ENCODE data around the gene TRIP12.
"Not testable (repeated sequence)": the region's sequence is repeated elsewhere in the genome, so short reads cannot be mapped to it uniquely, and the experiment has no call there.

TRIP12 gene

GRCh38 chr2:229920011-229920641 is 1.7 kb downstream of the TRIP12 start:
- no peak for DNase-seq

DNA sequence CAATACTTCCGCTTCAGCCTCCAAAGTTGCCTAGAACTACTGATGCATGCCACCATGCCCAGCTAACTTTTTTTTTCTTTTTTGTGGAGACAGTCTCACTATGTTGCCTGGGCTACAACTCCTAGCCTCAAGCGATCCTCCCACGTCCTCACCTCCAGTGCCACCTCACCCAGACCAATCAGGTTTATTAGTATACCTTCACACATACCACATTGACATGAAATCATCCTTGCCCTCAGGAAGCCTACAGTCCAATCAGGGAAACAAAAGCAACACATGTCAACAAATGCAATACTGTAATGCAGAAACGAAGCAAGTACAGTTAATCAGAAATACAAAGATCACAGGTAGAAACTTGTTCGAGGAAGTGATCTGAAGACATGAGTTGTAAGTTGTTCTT is 4.0 kb downstream of the TRIP12 start:
- no peak for DNase-seq

DNA sequence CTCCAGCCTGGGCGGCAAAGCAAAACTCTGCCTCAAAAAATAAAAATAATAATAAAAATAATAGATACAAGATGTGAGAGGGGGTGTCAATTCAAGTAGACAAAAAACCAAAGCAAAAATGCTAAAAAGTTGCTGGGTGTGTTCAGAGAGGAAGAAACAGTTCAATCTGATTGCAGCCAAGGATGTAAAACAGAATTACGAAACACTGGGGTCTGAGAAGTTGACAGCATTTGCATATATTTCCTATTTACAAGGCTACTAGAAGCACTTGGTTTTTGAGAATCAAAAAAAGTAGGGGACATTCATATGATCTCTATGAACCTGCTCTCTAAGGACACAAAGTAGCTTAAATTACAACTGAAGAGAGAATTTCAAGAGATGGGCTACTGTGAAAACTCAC is 7.6 kb downstream of the TRIP12 start:
- DNase-seq, result no peak

DNA sequence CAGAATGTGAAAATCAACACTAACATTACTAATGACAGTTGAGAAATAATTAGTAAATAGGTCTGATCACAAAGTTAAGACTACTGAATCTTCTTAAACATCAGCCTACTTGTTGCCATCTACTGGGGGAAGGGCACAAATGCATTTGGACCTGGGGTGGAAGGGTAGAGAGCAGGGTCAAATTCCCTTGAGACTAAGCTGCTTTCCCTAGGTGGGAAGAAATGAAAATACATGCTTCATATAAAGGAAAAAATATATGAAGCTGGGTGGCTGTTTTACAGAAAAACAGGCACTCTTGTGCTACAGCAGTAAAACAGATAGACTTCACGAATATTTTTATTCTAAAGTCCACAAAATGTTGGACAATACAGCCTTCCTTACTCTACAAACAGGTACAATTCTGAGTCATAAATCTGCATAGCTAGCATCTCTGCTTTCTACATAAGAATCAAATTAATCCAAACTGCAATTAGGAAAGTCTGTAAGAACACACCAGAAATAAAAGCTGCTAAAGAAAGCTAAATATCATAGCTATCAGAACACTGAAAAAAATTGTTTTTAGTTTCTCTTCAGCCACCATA is 10.9 kb downstream of the TRIP12 start:
- no peak for DNase-seq

GRCh38 chr2:229910147-229910831 is 11.5 kb downstream of the TRIP12 start:
- DNase-seq, result no peak

- no peak for DNase-seq
Measured at GRCh38 chr2:229909090-229909489, 12.7 kb downstream of the TRIP12 start.

DNA sequence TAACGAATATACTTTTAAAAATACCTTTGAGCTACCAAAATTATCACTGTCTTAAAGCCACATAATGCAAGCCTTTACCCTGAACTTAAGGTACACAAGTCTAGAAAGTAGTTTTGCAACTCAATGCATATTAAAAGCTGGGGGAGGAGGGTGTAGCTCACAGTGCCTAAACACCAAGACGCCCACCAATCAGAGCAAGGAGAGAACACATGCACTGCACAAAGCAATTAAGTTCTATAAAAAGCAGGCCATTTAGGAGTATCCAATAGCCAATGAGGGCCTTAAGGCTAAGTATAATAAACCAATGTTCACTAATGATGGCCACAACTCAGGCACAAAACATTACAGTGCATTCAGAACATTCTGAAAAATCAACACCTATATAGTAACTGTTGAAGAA is 16.2 kb downstream of the TRIP12 start:
- no peak for DNase-seq

DNA sequence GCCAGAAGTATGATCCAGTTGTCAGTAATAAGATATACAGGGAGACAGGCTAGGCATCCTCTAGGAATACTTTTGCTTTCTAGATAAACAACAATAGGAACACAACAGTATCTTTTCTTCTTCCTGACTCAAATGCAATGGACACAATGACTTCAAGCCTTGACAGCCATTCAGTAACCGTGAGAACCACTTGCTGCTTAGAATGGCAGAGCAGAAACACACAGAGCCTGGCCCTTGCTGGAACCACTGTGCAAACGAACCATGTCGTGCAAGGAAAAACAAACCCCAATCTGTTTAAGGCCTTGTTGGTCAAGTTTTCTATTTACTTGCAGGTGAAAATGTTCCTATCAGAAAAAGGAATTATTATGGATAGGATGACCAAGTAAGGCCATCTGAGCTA is 18.8 kb downstream of the TRIP12 start:
- no peak for DNase-seq

DNA sequence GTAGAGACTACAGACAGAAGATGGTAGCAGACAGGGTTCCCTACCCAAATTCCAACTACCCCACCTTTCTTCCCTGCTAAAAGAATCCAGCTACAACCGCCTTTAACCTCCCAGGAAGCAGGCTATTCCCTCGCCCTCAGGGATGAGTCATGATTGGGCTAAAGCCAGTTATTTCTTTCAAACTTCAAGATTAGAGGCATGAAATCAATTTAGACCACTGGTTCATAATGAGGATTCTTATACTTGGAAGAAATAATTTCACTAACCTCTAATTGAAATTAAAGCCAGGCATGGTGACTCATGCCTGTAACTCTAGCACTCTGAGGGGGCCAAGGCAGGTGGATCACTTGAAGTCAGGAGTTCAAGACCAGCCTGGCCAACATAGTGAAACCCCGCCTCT is 20.0 kb downstream of the TRIP12 start:
- DNase-seq, result no peak

GRCh38 chr2:229900514-229900913 is 21.3 kb downstream of the TRIP12 start:
- DNase-seq, result not testable (repeated sequence)

DNA sequence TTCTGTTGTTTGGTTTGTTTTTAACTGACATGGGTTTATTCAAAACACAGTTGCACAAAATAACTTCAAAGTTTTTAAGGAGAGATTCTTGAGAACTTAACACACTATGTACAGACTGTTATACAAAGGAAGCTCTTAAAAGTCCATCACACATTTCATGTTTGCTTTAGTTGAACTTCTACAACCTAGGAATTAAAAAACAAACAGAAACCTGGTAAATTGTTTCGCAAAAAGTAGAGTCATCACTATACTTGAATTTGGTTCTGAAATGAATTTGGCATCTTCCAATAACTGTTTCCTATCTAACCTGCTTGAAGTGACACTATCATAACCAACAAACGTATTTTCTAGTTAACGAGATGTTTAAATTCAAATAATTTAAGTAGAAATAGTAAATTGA is 21.8 kb downstream of the TRIP12 start:
- DNase-seq, result no peak

DNA sequence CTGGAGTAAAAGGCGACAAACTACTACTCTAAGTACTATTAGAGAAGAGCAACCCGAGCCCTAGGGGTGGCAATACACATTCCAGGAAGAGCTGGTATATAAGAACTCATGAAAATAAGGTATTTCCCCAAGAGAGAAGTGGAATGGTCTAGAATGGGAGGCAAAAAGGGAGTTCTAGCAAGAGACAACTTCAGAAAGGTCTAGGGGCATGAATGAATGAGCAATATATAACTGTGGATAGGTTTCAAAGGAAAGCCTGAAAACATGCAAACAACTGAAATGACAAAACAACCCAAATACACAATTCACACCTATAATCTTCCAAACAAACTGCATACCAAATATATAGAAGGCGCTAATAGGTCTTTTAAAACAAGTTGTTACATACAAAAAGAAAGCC is 22.2 kb downstream of the TRIP12 start:
- DNase-seq, result no peak

DNA sequence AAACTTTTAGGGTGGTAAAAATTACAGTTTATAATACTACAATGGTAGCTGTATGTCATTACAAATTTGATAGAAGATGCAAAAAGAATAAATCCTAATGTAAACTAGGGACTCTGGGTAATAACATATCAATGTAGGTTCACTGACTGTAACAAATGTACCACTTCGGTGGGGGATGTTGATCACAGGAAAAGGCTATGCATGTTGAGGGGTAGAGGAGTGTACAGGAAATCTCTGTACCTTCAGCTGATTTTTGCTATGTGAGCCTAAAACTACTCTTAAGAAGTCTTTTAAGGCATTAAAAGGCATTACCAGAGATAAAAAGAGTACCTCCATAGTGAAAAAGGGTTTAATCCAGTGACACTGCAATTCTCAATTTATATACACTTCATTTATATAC is 25.0 kb downstream of the TRIP12 start:
- no peak for DNase-seq

DNA sequence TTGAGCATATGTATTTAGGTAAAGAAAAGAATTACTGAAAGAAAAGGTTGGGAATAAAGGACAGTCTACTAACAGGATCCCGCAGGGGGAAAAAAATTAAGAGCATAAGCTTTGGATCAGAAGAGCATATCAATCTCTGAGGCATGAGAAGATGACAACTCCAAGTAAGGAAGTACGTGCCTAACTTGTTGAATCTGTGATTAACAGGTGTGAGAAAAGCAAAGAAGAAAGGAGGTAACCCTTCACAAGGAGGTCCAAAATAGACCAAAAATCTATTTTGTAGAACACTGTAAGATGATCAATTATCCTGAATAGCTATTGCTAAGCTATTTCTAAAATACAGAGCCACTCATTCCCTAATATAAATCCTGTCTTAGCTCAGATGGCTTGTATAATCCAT is 32.8 kb downstream of the TRIP12 start:
- no peak for DNase-seq

DNA sequence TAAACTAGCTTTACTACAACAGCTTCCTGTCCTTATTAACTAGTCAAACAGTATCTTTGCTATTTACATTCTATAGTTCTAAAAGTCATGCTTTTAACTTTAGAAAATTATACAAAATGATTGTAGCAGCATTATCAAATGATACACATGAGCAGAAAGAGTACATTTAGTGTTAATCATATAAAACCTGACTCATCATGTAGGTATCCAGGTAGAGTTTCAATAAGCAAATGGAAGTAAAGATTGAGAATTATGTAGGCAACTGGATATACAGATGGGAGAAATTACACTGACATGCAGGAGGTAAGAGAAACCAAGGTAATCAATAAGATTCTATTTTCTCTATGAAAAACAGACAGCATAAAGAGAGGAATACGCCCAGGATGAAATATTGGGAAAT is 33.8 kb downstream of the TRIP12 start:
- no peak for DNase-seq

GRCh38 chr2:229887441-229887840 is 34.4 kb downstream of the TRIP12 start:
- DNase-seq, result no peak

DNA sequence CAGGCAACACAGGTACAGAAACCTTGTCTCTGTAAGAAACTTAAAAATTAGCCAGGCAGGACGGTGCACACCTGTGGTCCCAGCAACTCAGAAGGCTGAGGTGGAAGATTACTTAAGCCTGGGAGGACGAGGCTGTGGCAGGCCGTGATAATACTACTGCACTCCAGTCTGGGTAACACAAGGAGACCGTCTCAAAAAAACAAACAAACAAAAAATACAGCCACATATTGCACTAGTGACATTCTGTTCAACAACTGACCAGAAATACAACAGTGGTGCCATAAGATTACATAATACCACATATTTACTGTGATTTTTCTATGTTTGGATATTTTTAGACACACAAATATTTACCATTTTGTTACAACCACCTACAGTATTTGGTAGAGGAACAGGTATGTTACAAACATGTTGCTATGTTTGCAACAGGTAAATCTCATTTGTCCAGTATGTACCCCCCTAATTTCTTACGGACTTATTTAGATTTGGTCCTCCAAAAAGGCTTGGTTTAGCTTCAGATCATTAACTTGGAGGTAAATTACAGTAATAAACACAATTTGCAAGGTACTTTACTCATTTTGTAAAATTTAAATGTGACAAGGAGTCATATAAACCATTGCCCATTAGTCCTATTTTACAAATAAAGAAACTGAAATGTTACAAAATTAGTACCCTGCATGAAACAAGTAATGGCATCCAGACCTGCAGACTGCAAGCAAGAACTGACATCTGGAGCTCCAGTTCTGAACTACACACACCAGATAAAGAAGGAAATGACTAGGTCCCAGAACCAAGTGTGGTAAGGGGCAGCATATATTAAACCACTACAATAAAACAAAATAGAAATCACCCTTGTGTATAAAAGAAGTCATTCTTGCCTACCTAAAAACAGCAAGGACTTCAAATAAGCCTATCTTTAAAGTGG is 36.8 kb downstream of the TRIP12 start:
- DNase-seq, result no peak

- DNase-seq, result no peak
Measured at GRCh38 chr2:229882583-229882982, 39.2 kb downstream of the TRIP12 start.

DNA sequence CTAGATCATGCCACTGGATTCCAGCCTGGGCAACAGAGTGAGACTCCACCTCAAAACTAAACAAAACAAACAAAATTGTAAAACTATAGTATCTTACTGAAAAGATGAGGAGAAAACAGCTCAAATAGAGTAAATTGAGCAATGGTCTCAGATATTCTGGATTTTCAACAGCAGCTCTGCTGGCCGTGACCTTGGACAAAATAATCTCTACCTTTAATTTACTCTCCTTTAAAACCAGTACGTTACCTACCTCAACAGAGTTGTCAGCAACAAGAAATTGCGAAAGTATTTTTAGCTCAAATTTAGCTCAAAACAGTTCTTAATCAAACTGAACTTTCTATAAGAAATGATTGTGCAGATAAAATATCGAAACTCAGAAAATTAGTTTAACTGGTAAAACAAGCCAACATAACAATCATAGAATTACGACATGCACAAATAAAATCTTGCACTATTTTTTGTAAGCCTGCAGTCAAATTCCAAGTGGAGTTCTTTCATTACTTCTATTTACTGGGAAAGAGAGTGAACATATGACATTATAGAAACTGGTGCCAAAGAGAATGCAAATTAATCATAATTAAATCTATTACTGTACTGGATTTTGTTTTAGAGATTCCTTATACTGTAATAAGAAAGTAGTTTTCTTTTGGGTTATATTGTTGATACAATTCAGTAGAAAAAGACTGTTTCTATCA is 40.8 kb downstream of the TRIP12 start:
- DNase-seq, result no peak

GRCh38 chr2:229879191-229879950 is 42.4 kb downstream of the TRIP12 start:
- no peak for DNase-seq

- DNase-seq, result no peak
Measured at GRCh38 chr2:229875549-229875948, 46.3 kb downstream of the TRIP12 start.

GRCh38 chr2:229874647-229875046 is 47.2 kb downstream of the TRIP12 start:
- no peak for DNase-seq
